AG09319 (cell line): ENCODE results near the gene OR10H4.
"Not testable (repeated sequence)": the region's sequence is repeated elsewhere in the genome, so short reads cannot be mapped to it uniquely, and the experiment has no call there.

ENCODE experiments used
- DNase-seq: peaks from one replicate; pipeline ENCODE4 v3.0.0-alpha.2; 2010; ENCODE audit warnings: low read depth; ENCODE audit errors: extremely low read depth
- TF ChIP-seq, protein P1 (sequence below): IDR thresholded peaks from 2 replicates; pipeline ENCODE4 v1.5.1; 2011; ENCODE audit warnings: low read depth, mild to moderate bottlenecking, inconsistent platforms, low read length, moderate library complexity

Gene OR10H4, protein sequence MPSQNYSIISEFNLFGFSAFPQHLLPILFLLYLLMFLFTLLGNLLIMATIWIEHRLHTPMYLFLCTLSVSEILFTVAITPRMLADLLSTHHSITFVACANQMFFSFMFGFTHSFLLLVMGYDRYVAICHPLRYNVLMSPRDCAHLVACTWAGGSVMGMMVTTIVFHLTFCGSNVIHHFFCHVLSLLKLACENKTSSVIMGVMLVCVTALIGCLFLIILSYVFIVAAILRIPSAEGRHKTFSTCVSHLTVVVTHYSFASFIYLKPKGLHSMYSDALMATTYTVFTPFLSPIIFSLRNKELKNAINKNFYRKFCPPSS

DNA sequence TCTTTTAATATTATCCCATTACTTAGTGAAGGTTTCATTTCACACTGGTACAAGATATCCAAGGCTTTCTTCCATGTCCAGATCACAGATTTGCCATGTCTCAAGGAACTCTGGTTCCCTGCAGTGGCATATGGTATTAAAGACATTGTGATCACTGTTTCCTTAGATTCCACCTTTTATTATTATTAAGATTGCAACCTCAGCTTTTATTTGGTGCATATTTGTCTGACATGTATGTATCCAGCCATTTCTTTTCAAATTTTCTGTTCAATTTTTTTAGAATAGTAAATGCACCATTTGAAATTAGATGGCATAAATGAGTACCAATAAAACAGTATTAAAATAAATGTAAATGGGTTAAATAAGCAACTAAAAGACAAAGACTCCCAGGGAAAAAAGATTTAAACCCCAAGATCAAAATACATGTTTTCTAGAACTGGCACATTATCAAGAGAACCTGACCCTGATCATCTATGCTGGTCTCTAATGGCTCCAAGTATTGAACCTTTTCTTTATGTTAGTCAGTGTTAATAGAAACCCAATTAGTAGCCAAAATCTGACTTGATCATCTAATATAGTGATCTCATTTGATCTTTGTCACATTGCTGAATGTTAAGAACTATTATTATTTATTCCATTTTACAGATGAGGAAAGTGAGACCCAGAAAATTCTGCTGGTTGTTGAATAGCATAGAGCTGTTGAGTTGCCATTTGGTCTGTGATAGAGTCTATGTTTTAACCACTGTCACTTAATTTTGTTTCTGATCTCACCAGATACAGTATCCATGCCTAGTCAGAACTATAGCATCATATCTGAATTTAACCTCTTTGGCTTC, at the start of gene OR10H4:
Gene OR10H4, plus strand, starts transcription at position 786 of the 836 bp plus-strand sequence. Its CDS starts 0 bp downstream, at position 786.
- DNase-seq = no peak
- TF ChIP-seq, protein P1, sequence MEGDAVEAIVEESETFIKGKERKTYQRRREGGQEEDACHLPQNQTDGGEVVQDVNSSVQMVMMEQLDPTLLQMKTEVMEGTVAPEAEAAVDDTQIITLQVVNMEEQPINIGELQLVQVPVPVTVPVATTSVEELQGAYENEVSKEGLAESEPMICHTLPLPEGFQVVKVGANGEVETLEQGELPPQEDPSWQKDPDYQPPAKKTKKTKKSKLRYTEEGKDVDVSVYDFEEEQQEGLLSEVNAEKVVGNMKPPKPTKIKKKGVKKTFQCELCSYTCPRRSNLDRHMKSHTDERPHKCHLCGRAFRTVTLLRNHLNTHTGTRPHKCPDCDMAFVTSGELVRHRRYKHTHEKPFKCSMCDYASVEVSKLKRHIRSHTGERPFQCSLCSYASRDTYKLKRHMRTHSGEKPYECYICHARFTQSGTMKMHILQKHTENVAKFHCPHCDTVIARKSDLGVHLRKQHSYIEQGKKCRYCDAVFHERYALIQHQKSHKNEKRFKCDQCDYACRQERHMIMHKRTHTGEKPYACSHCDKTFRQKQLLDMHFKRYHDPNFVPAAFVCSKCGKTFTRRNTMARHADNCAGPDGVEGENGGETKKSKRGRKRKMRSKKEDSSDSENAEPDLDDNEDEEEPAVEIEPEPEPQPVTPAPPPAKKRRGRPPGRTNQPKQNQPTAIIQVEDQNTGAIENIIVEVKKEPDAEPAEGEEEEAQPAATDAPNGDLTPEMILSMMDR = no peak

DNA sequence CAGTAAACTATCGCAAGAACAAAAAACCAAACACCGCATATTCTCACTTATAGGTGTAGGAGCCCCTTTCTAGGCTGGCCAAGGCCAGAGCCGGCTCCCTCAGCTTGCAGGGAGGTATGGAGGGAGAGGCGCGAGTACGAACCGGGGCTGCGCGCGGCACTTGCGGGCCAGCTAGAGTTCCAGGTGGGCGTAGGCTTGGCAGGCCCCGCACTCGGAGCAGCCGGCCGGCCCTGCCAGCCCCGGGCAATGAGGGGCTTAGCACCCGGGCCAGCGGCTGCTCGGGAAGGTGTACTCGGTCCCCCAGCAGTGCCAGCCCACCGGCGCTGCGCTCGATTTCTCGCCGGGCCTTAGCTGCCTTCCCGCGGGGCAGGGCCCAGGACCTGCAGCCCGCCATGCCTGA, 49.2 kb upstream of the OR10H4 start:
- DNase-seq = not testable (repeated sequence)

DNA sequence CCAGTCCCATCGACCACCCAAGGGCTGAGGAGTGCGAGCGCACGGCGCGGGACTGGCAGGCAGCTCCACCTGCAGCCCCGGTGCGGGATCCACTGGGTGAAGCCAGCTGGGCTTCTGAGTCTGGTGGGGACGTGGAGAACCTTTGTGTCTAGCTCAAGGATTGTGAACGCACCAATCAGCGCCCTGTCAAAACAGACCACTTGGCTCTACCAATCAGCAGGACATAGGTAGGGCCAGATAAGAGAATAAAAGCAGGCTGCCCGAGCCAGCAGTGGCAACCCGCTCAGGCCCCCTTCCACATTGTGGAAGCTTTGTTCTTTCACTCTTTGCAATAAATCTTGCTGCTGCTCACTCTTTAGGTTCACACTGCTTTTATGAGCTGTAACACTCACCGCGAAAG, 48.8 kb upstream of the OR10H4 start:
- not testable (repeated sequence) for DNase-seq

DNA sequence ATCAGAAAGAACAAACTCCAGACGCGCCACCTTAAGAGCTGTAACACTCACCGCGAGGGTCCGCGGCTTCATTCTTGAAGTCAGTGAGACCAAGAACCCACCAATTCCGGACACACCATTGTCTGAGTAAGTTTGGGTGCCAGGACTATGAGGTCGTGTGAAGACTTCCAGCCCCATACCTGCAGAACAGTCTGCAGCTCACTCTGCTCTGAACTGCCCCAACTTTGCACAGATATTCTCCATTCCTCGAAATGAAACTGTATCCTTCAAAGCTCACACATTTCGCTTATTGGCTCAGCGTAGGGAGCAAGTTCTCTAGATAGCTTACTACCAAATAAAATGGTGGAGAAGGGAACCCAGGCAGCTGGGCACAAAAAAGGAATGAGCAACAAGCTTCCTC, 48.3 kb upstream of the OR10H4 start:
- TF ChIP-seq, protein P1 = no peak
- DNase-seq = no peak

DNA sequence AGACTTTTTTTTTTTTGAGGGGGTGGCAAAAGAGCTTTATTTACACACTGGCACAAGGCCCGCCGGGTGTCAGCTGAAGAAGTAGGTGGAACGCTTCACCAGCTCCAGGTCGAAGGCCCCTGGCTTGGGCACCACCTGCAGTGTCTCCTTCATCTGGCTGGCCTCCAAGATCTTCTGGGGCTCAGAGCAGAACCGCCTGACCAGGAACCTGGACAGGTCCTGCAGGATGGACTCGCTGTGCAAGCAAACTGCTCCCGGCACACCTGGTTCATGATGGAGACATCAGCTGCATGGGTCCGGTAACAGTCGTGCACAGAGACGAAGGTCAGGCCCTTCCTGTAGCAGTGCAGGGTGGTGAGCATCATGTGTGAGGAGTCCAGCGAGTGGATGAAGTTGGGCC, 46.6 kb upstream of the OR10H4 start:
- DNase-seq = no peak
- TF ChIP-seq, protein P1 = no peak

DNA sequence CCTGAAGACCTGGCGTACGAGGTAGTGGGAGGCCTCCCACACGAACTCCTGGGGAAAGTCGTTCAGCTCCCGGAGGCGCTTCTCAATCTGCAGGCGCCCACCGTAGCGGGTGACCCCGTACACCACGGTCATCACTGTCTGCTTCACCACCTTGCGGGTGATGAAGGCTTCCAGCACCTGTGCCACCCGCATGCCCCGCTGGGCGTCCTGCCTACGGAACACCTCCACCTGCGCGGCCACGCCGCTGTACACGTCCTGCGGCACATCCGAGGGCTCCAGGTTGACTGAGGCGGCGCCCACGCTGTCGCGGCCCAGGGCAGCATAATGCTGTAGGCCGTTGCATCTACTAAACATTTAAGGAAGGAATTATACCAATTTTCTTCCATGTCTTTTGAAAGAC, 45.9 kb upstream of the OR10H4 start:
- not testable (repeated sequence) for DNase-seq

DNA sequence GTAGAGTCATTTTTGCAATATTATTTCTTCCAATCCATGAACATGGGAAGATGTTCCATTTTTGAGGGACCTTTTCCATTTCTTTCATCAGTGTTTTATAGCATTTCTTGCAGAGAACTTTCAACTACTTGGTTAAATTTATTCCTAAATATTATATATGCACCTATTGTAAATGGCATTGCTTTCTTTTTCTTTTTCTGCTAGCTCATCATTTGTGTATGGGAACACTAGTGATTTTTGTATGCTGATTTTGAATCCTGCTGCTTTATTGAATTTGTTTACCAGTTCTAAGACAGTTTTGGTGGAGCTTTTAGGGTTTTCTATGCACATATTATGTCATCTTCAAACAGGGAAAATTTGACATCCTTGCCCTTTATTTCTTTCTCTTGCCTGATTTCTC, 43.8 kb upstream of the OR10H4 start:
- DNase-seq = no peak
- TF ChIP-seq, protein P1 = no peak

DNA sequence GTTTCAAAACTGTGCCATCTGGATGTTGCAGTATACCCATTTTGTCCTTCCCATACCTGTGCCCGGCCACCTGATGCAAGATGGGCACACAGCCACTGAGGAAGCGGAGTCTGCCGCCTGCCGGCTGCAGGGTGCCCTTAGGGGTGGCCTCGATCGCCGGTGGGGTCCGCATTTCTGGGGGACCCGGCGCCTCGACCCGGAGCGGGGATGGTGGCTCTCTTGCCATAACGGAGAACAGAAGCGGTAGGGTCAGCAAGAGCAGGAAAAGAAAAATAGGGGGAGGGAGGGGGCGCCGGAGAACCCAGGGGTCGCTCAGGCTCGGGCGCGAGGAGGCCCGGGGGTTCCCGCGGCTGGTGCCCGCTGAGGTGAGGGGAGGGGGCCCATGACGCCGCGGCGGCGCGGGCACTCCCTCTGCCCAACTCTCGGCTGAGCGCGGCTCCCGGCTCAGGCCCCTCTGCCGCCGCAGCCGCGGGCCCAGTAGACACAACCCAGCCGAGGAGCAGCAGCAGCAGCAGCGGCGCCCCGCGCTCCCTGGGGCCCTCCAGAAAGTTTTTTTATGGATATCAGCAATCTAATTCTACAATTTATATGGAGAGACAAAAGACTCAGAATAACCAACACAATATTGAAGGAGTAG, 37.1 kb upstream of the OR10H4 start:
- TF ChIP-seq, protein P1 = no peak
- no peak for DNase-seq

DNA sequence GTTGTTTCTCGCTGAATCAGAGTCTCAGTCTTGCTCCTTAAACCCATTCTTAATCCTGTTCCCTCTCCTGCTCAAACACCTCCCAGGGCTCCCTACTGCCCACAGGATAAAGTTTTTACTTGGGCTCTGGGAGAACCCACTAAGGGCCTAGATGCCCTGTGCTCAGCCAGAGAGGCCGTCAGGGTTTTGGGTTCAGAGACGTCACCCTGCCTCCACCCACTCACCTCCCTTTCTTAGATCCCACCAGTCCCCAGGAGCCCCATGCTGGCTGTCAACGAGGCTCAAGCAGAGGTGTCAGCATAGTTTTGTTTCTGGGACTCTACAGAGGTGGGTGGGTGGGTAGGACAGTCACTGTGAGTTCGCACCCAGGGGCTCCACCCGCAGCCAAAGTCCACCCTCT, 35.4 kb upstream of the OR10H4 start:
- no peak for DNase-seq

More for the DNA sequence above, 35.4 kb upstream of the OR10H4 start:
- TF ChIP-seq, protein P1 = no peak
